Gastrocnemius medialis (tissue), 4 donors: ENCODE data around the gene PPARG.

ENCODE experiments used
- CTCF ChIP-seq, 5 experiments: fragments of 450-650 bp in 3 of 5; fragments of 200-600 bp in 2 of 5; sonication (generic) in 2 of 5; IDR thresholded peaks in 4 of 5; conservative IDR thresholded peaks in 1 of 5; 1 replicate in 4 of 5; 2 replicates in 1 of 5; pipeline ENCODE4 v1.5.1; 2016 to 2019; ENCODE audit warnings: antibody characterized with exemption in 5 of 5, mild to moderate bottlenecking in 3 of 5, moderate library complexity in 3 of 5
- POLR2A ChIP-seq, 2 donors: fragments of 450-650 bp; IDR thresholded peaks; one replicate each; pipeline ENCODE4 v1.6.1; 2017; ENCODE audit warnings: antibody characterized with exemption in 2 of 2, mild to moderate bottlenecking in 2 of 2, moderate library complexity in 2 of 2

- TF ChIP-seq CTCF (IDR thresholded peaks at IDR 0.05 in 4 of 5, conservative IDR thresholded peaks at IDR 0.05 in 1 of 5) (no peak), POLR2A (IDR thresholded peaks at IDR 0.05) (no peak)
Measured at GRCh38 chr3:12437221-12437605, 148.3 kb downstream of the PPARG start.
